Measurements from ENCODE around the gene DMRT3. TPM values are rescaled to one million over a fixed set of nuclear protein-coding genes. Genes with fewer than 3 reads are reported as not detected.

DMRT3 gene
- total and polyA plus RNA-seq, 2 of the 8 experiments (the other 6 are each of a cell fraction or from before 2014, with no cell fraction given): not detected

GRCh38 chr9:980640-981039 is 4.2 kb downstream of the DMRT3 start:
- FAIRE-seq: no peak

More at GRCh38 chr9:980640-981039, 4.2 kb downstream of the DMRT3 start:
- ChIA-PET CTCF (ENCODE audit: partially characterized antibody) (interaction anchor here (0.8 to 7.5 kb wide), 11 partner anchors 10 to 84 kb away, joined by 3 to 108 read pairs (median 4); no protein-coding TSS in a partner anchor), POLR2A (ENCODE audit: partially characterized antibody) (interaction anchor here (2.0 kb wide), 1 partner anchor 8 kb away, joined by 6 read pairs; no protein-coding TSS in a partner anchor)
- H3K27me3 ChIP-seq (replicated peaks in 1 of 4; ENCODE audit: control insufficient read depth in 3 of 4, extremely low read depth in 1 of 4, insufficient read depth in 3 of 4, low read length in 3 of 4): peaks cover 51 to 80% (median 74%) of the 10 kb centered on the region in 4 experiments
- DNase-seq (ENCODE audit: low read depth in 1 of 2, low spot score in 2 of 2): no peak
- no peaks in the 10 kb centered on the region for H3K79me1 ChIP-seq (ENCODE audit: low read depth, low read length)
- TF ChIP-seq RFX5 (IDR thresholded peaks at IDR 0.05; ENCODE audit: borderline replicate concordance, low read depth, low read length) (no peak), MAFK (IDR thresholded peaks at IDR 0.05; ENCODE audit: low read depth, low read length) (peak; percentile 3; the same call in 1 of the 2 replicates)
- no peak overlapping the region for H2BK15ac ChIP-seq (ENCODE audit: low read length)
- peaks cover 3 to 14% of the 10 kb centered on the region in 2 experiments for H4K20me1 ChIP-seq (replicated peaks in 1 of 2; ENCODE audit: control insufficient read depth in 1 of 2, insufficient read depth in 2 of 2, low read length in 2 of 2)
- WGBS, 2 experiments (ENCODE audit: extremely low coverage in 1 of 2, insufficient coverage in 1 of 2, insufficient read length in 1 of 2, insufficient replicate concordance in 2 of 2, low coverage in 1 of 2, low lambda C conversion rate in 2 of 2, missing lambda C conversion rate in 1 of 2): 34% methylated on average over 4 of the region's 4 CpGs; no CpG with 5 or more reads in 1 of the 2 experiments
- no peak overlapping the region for H3K9ac ChIP-seq (replicated peaks in 1 of 4; ENCODE audit: extremely low read depth in 1 of 4, low read depth in 3 of 4, low read length in 3 of 4)
- no peak overlapping the region for H3K14ac ChIP-seq (ENCODE audit: insufficient read length)
- H3K56ac ChIP-seq (replicated peaks; ENCODE audit: insufficient read length, low read depth, low read length): no peak overlapping the region
- no peak overlapping the region for H2AK5ac ChIP-seq (ENCODE audit: low read depth, low read length)
- no peak overlapping the region for H2AFZ ChIP-seq (ENCODE audit: low read length)
- no peak overlapping the region for H4K91ac ChIP-seq (replicated peaks; ENCODE audit: insufficient read length, low read length)
- H3K27ac ChIP-seq (ENCODE audit: low read depth, low read length): no peak overlapping the region
- H3K23ac ChIP-seq (ENCODE audit: insufficient read length): no peak overlapping the region
- H3K23me2 ChIP-seq (ENCODE audit: low read depth, low read length): peaks cover 10% of the 10 kb centered on the region; the same call in 1 of the 2 replicates
- no peak overlapping the region for H2BK20ac ChIP-seq (ENCODE audit: low read length)
- no peak overlapping the region for H4K5ac ChIP-seq (ENCODE audit: insufficient read length, low read depth, low read length)
- no peak overlapping the region for H2BK12ac ChIP-seq (ENCODE audit: low read depth, low read length)
- H3K4me1 ChIP-seq (replicated peaks in 1 of 4; ENCODE audit: control insufficient read depth in 3 of 4, insufficient read depth in 4 of 4, low read length in 3 of 4): peaks cover 3 to 15% (median 6%) of the 10 kb centered on the region in 4 experiments; a peak in 5 of 7 replicates
- no peak overlapping the region for H3K4ac ChIP-seq (replicated peaks; ENCODE audit: insufficient read length, low read depth, low read length)
- H3K9me3 ChIP-seq (ENCODE audit: insufficient read depth in 2 of 2, low read depth in 1 of 2, low read length in 1 of 2): no peaks in the 10 kb centered on the region
- H3K4me3 ChIP-seq (ENCODE audit: extremely low read depth in 1 of 4, insufficient read depth in 2 of 4, low read depth in 3 of 4, low read length in 4 of 4): no peak overlapping the region
- H4K8ac ChIP-seq (ENCODE audit: extremely low read depth, insufficient read depth, low read length): no peak overlapping the region
- no peak overlapping the region for H3K4me2 ChIP-seq (ENCODE audit: insufficient read depth in 1 of 2, low read depth in 2 of 2, low read length in 2 of 2)
- no peak overlapping the region for H2BK120ac ChIP-seq (replicated peaks; ENCODE audit: low read depth, low read length)
- no peak overlapping the region for H2BK5ac ChIP-seq (ENCODE audit: low read depth, low read length)
- no peaks in the 10 kb centered on the region for H3K79me2 ChIP-seq (ENCODE audit: control insufficient read depth in 1 of 2, insufficient read depth in 2 of 2, low read length in 2 of 2)
- H3K36me3 ChIP-seq (ENCODE audit: control insufficient read depth in 2 of 4, insufficient read depth in 4 of 4, low read length in 3 of 4): peaks cover 0 to 10% (median 0%) of the 10 kb centered on the region in 4 experiments; a peak in 1 of 8 replicates
- no peak overlapping the region for H3K18ac ChIP-seq (ENCODE audit: extremely low read depth, low read length)
